Measurements from ENCODE around the gene DYRK1B. TPM values are rescaled to one million over a fixed set of nuclear protein-coding genes. Genes with fewer than 3 reads are reported as not detected.

DYRK1B gene
- total RNA-seq, 1 donor from 2014 or later = 15.5 TPM

GRCh38 chr19:39837978-39838377, 4.0 kb upstream of the DYRK1B start:
- no peak overlapping the region for H3K4me3 ChIP-seq (ENCODE audit: low read depth, low read length)
- no peak for DNase-seq (ENCODE audit: low read depth)
- TF ChIP-seq, protein P1, sequence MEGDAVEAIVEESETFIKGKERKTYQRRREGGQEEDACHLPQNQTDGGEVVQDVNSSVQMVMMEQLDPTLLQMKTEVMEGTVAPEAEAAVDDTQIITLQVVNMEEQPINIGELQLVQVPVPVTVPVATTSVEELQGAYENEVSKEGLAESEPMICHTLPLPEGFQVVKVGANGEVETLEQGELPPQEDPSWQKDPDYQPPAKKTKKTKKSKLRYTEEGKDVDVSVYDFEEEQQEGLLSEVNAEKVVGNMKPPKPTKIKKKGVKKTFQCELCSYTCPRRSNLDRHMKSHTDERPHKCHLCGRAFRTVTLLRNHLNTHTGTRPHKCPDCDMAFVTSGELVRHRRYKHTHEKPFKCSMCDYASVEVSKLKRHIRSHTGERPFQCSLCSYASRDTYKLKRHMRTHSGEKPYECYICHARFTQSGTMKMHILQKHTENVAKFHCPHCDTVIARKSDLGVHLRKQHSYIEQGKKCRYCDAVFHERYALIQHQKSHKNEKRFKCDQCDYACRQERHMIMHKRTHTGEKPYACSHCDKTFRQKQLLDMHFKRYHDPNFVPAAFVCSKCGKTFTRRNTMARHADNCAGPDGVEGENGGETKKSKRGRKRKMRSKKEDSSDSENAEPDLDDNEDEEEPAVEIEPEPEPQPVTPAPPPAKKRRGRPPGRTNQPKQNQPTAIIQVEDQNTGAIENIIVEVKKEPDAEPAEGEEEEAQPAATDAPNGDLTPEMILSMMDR (conservative IDR thresholded peaks at IDR 0.05; ENCODE audit: low read depth, low read length) = no peak

- TF ChIP-seq, protein P1 (conservative IDR thresholded peaks at IDR 0.05; ENCODE audit: low read depth, low read length) = no peak
- H3K4me3 ChIP-seq (ENCODE audit: low read depth, low read length) = peak overlapping the region; percentile 86
- no peak for DNase-seq (ENCODE audit: low read depth)
These were observed 402 bp upstream of the DYRK1B start for GRCh38 chr19:39834287-39834841.

- no peak for DNase-seq (ENCODE audit: low read depth)
- peak overlapping the region; percentile 86 for H3K4me3 ChIP-seq (ENCODE audit: low read depth, low read length)
- TF ChIP-seq, protein P1 (conservative IDR thresholded peaks at IDR 0.05; ENCODE audit: low read depth, low read length) = no peak
These were observed 850 bp downstream of the DYRK1B start for GRCh38 chr19:39833160-39833463.

DNA sequence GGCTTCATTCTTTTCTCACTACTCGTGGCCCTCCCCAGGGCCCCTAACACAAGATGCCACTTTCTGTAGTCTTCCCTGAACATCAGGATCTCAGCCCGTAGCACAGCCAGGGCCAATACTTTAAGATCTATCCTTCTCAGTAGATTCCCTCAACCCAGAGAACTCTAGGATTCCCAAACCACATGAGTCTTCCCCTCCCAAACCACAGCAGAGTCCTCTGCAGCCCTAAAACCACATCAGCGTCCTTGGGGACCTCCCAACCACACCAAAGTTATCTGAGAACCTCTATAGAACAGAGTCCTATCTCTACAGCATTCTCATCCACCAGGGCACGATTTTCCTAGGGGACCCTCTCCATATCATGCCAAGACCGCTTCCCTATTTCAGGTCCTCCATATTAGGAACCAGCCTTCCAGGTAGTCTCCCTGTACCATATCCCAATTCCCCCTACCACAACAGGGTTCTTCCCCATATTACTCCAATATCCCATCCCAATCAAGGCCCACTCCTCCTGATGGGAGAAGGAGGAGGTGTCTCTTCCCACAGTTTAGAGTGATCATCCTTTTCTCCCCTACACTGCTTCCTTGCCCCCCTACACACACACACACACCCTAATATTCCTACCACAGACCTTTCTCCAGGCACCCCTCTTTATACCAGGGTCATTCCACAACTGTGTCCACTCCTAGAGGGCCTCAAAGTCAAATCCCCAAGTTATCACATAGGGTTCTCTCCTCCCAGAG, 1.4 kb downstream of the DYRK1B start:
- TF ChIP-seq, protein P1 (conservative IDR thresholded peaks at IDR 0.05; ENCODE audit: low read depth, low read length) = no peak
- no peak for DNase-seq (ENCODE audit: low read depth)
- H3K4me3 ChIP-seq (ENCODE audit: low read depth, low read length) = peak overlapping the region; percentile 86

DNA sequence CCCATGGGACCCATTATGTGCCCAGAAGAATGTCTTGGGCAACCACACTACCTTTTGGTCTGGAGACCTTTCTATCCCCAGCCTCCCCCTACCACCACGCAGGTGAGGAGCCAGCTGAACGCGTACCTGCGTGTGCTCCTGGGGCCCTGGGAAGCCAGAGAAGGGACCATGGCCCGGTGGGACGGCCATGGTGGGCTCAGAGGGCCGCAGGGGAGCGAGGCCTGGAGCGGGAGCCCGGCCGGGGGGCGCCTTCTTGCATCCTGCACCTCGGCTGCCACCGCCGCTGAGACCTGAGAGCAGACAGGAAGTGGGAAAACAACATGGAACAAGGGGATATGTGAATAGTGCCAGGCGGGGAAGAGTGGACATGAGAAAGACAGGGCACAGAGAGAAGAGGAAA, 2.3 kb downstream of the DYRK1B start:
- H3K4me3 ChIP-seq (ENCODE audit: low read depth, low read length) = no peak overlapping the region
- no peak for DNase-seq (ENCODE audit: low read depth)
- TF ChIP-seq, protein P1 (conservative IDR thresholded peaks at IDR 0.05; ENCODE audit: low read depth, low read length) = no peak

DNA sequence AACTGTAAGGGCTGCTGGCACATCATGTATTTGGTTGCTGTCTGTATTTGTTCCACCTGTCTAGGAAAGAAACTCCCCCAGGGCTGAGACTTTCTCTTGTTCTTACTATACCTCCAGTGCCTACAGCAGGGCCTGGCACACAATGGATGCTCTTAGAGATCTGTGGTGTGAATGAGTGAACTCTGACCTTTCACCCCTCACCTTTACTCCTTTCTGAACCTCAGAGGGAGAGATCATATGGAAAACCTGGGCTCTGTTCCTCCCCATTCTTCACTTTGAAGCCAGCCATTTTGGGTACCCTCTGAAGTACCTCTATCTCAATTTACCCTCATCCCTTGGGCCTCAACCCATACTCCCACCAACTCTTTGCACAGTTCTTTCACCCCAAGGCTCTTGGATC, 3.1 kb downstream of the DYRK1B start:
- TF ChIP-seq, protein P1 (conservative IDR thresholded peaks at IDR 0.05; ENCODE audit: low read depth, low read length) = no peak
- no peak for DNase-seq (ENCODE audit: low read depth)
- no peak overlapping the region for H3K4me3 ChIP-seq (ENCODE audit: low read depth, low read length)

DNA sequence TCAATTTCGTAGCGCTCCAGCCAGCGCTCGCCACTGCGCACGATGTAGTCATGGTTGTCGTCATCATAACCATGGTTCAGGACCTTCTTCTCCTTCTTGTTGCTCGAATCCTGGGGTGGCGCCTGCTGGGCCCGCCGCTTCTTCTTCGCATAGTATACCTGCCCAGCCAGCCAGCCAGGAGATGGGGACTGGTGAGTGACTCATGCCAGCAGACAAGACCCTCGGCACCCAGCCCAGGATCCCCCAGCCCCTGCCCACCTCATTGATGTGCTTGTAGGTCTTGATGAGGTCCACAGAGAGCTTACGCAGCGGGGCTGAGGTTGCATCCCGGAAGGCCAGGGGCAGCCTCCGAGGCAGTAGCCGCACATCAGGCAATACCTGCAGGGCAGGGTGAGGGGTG, 3.6 kb downstream of the DYRK1B start:
- no peak overlapping the region for H3K4me3 ChIP-seq (ENCODE audit: low read depth, low read length)
- DNase-seq (ENCODE audit: low read depth) = no peak
- TF ChIP-seq, protein P1 (conservative IDR thresholded peaks at IDR 0.05; ENCODE audit: low read depth, low read length) = no peak
